K562 (cell line): Measurements from ENCODE around the gene RNF19B. TPM values are rescaled to one million over a fixed set of nuclear protein-coding genes. Genes with fewer than 3 reads are reported as not detected.

Experiments
- ATAC-seq: fragments of 200-7000 bp; cut with Tn5 transposase; 3 replicates; pipeline ENCODE4 v1.9.1; 2020; ENCODE audit warnings: moderate library complexity
- BruUV-seq: library from RNA; stranded (reverse); fragments of 400-500 nt; replicated peaks from 2 replicates; lab custom pipeline; 2021; lab: Mats Ljungman, UMichigan
- CTCF ChIA-PET: fragments of 300-600 bp; formaldehyde crosslinking; extraction: SDS; loops from one replicate; lab custom pipeline; 2021; ENCODE audit warnings: low intra/inter-chr PET ratio; lab: Yijun Ruan, JAX
- POLR2A ChIA-PET: fragments of 300-600, 350-650 bp; sonication (Branson Sonifier 250); formaldehyde crosslinking; extraction: SDS; loops from one replicate; lab custom pipeline; 2021; ENCODE audit warnings: antibody characterized with exemption, inconsistent platforms; lab: Yijun Ruan, JAX
- DNase-seq, 4 experiments: peaks; one replicate each; pipeline versions ENCODE4 v3.0.0 to v3.0.0-alpha.2; 2011 to 2018; ENCODE audit warnings: low spot score in 3 of 4, mixed read lengths in 3 of 4; ENCODE audit errors: extremely low read depth in 1 of 4
- FAIRE-seq: peaks from 2 replicates; lab custom pipeline; 2011; peaks lifted over from hg19 to GRCh38; lab: Jason Lieb, UNC
- H2AFZ ChIP-seq: 2 replicates; pipeline ENCODE4 v1.6.0; 2011; ENCODE audit warnings: low read depth, low read length, control low read depth, inconsistent platforms
- H3K27ac ChIP-seq: fragments of 200-600 bp; 3 replicates; pipeline ENCODE4 v1.8.0; 2011; ENCODE audit warnings: low read depth, mild to moderate bottlenecking, control low read depth, inconsistent platforms, low read length, moderate library complexity, mixed read lengths; ENCODE audit errors: extremely low read depth
- H3K27me3 ChIP-seq, 2 experiments: fragments of 300-600 bp in 1 of 2; 2 replicates in 1 of 2; 3 replicates in 1 of 2; pipeline versions ENCODE4 v1.6.0 to v1.8.0; 2011; ENCODE audit warnings: inconsistent platforms in 2 of 2, low read length in 2 of 2, mild to moderate bottlenecking in 1 of 2, mixed read lengths in 1 of 2, moderate library complexity in 1 of 2; ENCODE audit not compliant: control insufficient read depth in 2 of 2, insufficient read depth in 2 of 2
- H3K36me3 ChIP-seq: fragments of 300-600 bp; 3 replicates; pipeline ENCODE4 v1.8.0; 2011; ENCODE audit warnings: mild to moderate bottlenecking, low read length, inconsistent platforms; ENCODE audit not compliant: control insufficient read depth, insufficient read depth
- H3K4me1 ChIP-seq, 2 experiments: fragments of 200-600 bp in 1 of 2; replicated peaks in 1 of 2; 2 replicates in 1 of 2; 3 replicates in 1 of 2; pipeline versions ENCODE4 v1.5.1 to v1.8.0; 2011; ENCODE audit warnings: inconsistent platforms in 2 of 2, low read length in 2 of 2, mild to moderate bottlenecking in 1 of 2, mixed read lengths in 1 of 2, moderate library complexity in 1 of 2; ENCODE audit not compliant: control insufficient read depth in 2 of 2, insufficient read depth in 2 of 2
- H3K4me2 ChIP-seq: 2 replicates; pipeline ENCODE4 v1.6.1; 2011; ENCODE audit warnings: low read length, control low read depth, inconsistent platforms, mixed read lengths; ENCODE audit not compliant: insufficient read depth
- H3K4me3 ChIP-seq: fragments of 200-600 bp; sonication (generic), shearing (Covaris generic); 2 replicates; pipeline ENCODE4 v1.5.1; 2016; ENCODE audit warnings: control low read depth, inconsistent platforms
- H3K79me2 ChIP-seq: fragments of 200-600 bp; 3 replicates; pipeline ENCODE4 v1.8.0; 2011; ENCODE audit warnings: low read length, inconsistent platforms; ENCODE audit not compliant: control insufficient read depth, insufficient read depth
- H3K9ac ChIP-seq, 2 experiments: 2 replicates each; pipeline versions ENCODE4 v1.6.0 to v1.6.1; 2011; ENCODE audit warnings: low read depth in 2 of 2, low read length in 2 of 2, control low read depth in 1 of 2, inconsistent platforms in 1 of 2, mild to moderate bottlenecking in 1 of 2, mixed read lengths in 1 of 2; ENCODE audit not compliant: insufficient read depth in 1 of 2
- H3K9me1 ChIP-seq: one replicate; pipeline ENCODE4 v1.6.0; 2011; ENCODE audit warnings: inconsistent platforms, mild to moderate bottlenecking, low read length, moderate library complexity; ENCODE audit not compliant: control insufficient read depth, insufficient read depth
- H3K9me3 ChIP-seq: replicated peaks from 2 replicates; pipeline ENCODE4 v1.5.1; 2011; ENCODE audit warnings: low read depth, low read length, inconsistent platforms; ENCODE audit not compliant: control insufficient read depth, insufficient read depth
- H4K20me1 ChIP-seq: replicated peaks from 2 replicates; pipeline ENCODE4 v1.6.1; 2011; ENCODE audit warnings: low read length, inconsistent platforms, mixed read lengths; ENCODE audit not compliant: control insufficient read depth, insufficient read depth
- BCOR ChIP-seq: fragments of 450-650 bp; IDR thresholded peaks from 2 replicates; pipeline ENCODE4 v1.6.1; 2016
- EWSR1 ChIP-seq: fragments of 450-650 bp; IDR thresholded peaks from 2 replicates; pipeline ENCODE4 v1.6.1; 2018; ENCODE audit warnings: borderline replicate concordance, mild to moderate bottlenecking, low read depth, moderate library complexity; ENCODE audit not compliant: partially characterized antibody
- FOXJ3 ChIP-seq: sonication (generic); formaldehyde crosslinking; IDR thresholded peaks from 2 replicates; pipeline ENCODE4 v1.4.0; 2020; ENCODE audit warnings: mild to moderate bottlenecking, missing genetic modification reagents
- MTA2 ChIP-seq: fragments of 450-650 bp; IDR thresholded peaks from 2 replicates; pipeline ENCODE4 v1.6.1; 2016; ENCODE audit warnings: low read depth
- NCOA6 ChIP-seq: fragments of 450-650 bp; IDR thresholded peaks from 2 replicates; pipeline ENCODE4 v1.6.1; 2017; ENCODE audit warnings: mild to moderate bottlenecking
- PRMT5 ChIP-seq: sonication (generic); formaldehyde crosslinking; IDR thresholded peaks from 2 replicates; pipeline ENCODE4 v1.5.0; 2020; ENCODE audit warnings: missing genetic modification reagents
- RAD21 ChIP-seq, 2 experiments: fragments of 250-450 bp in 1 of 2; fragments of 450-650 bp in 1 of 2; sonication (Bioruptor Pico) in 1 of 2; formaldehyde crosslinking in 1 of 2; IDR thresholded peaks in 1 of 2; conservative IDR thresholded peaks in 1 of 2; 2 replicates each; pipeline versions ENCODE4 v1.4.0 to v1.8.0; 2020 to 2022; ENCODE audit warnings: mild to moderate bottlenecking in 2 of 2, moderate library complexity in 1 of 2
- U2AF2 ChIP-seq: fragments of 200-400 bp; formaldehyde crosslinking; optimal IDR thresholded peaks from 2 replicates; pipeline ENCODE3; 2017; ENCODE audit warnings: low read depth, mild to moderate bottlenecking, low read length
- WGBS: fragments of 100-300 bp; shearing (Covaris generic); methylation state at CpG from one replicate; pipeline ENCODE4 v1.1.6; 2016; ENCODE audit warnings: low coverage, mixed read lengths; ENCODE audit not compliant: insufficient coverage; ENCODE audit errors: missing lambda C conversion rate; 5-methylcytosine and 5-hydroxymethylcytosine counted together
- in situ Hi-C: fragments of 300-500 bp; cut with MboI; formaldehyde crosslinking; loops from 4 replicates; pipeline ENCODE4 v1.15.0; 2018; ENCODE audit warnings: inconsistent platforms, mixed read lengths
- intact Hi-C: fragments of 100-400 bp; cut with micrococcal nuclease; formaldehyde crosslinking; loops from 2 replicates; pipeline ENCODE4 v1.14.2; 2022
- polyA plus RNA-seq, 8 experiments: library from polyadenylated mRNA; depleted of rRNA in 4 of 8; stranded (reverse) in 5 of 8; unstranded in 3 of 8; fragments of >200 nt; fragmentation: Nextera tagmentation in 2 of 8; fragmentation: Illumina TruSeq in 1 of 8; extraction: Ambion mirVana in 2 of 8; extraction: Trizol in 1 of 8; gene quantifications; 2 replicates each; pipeline versions ENCODE4 v1.2.1 to v1.2.3, GENCODE V29; 2011 to 2014; ENCODE audit warnings: inconsistent platforms in 1 of 8, missing spikeins in 1 of 8
- total RNA-seq, 7 experiments: library from RNA; depleted of rRNA in 6 of 7; stranded (reverse); fragments of >200 nt in 6 of 7; fragmentation: Illumina TruSeq in 2 of 7; extraction: Trizol in 2 of 7; gene quantifications; 2 replicates each; pipeline versions ENCODE4 v1.2.1 to v1.2.3, GENCODE V29; 2011 to 2021; ENCODE audit warnings: low replicate concordance in 1 of 7
- TF ChIP-seq, protein P1 (sequence below): IDR thresholded peaks from 2 replicates; pipeline ENCODE4 v1.6.1; 2011; ENCODE audit not compliant: insufficient read length; ENCODE audit errors: extremely low read depth

Gene RNF19B
- total and polyA plus RNA-seq, 9 of the 15 experiments (the other 6 are each of a cell fraction or from before 2014, with no cell fraction given) = 2.6 to 14.9 (median 10.1) TPM

DNA sequence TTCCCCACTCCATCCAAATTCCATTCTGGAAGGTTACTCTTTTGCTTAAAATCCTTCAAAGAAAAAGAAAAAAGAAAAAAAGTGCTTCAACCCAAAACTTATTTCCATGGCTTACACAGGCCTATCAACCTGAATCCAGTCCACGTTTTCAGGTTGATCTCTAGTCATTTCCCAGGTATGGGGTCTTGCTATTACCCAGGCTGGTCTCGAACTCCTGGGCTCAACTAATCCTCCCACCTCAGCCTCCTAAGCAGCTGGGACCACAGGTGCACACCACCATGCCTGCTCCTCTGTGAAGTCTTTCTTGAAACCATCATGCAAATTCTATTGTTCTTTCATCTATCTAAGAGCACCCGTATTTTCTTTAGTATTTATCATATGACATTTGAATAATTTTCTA, 7.6 kb downstream of the RNF19B start:
- in situ Hi-C loops = no loop called here
- POLR2A ChIA-PET = no interaction called here
- no peak for DNase-seq
- H3K79me2 ChIP-seq = peaks cover 20% of the 10 kb centered on the region
- no peaks in the 10 kb centered on the region for H3K27me3 ChIP-seq
- H3K36me3 ChIP-seq = no peaks in the 10 kb centered on the region
- no TSS peak for BruUV-seq
- WGBS = 39% methylated on average over 3 of the region's 3 CpGs
- no peak overlapping the region for H3K4me2 ChIP-seq
- CTCF ChIA-PET = no interaction called here
- no peak overlapping the region for H3K4me3 ChIP-seq
- no peak for ATAC-seq
- H2AFZ ChIP-seq = no peak overlapping the region
- H3K9ac ChIP-seq = no peak overlapping the region
- peaks cover 13% of the 10 kb centered on the region for H4K20me1 ChIP-seq
- no peak overlapping the region for H3K27ac ChIP-seq
- TF ChIP-seq EWSR1 = no peak
- TF ChIP-seq RAD21 (CRISPR knock-in tag; conservative IDR thresholded peaks at IDR 0.05 in 1 of 2, IDR thresholded peaks at IDR 0.05 in 1 of 2) = no peak
- intact Hi-C loops = no loop called here
- peaks cover 0 to 2% of the 10 kb centered on the region in 2 experiments; a peak in 4 of 5 replicates for H3K4me1 ChIP-seq
- no peaks in the 10 kb centered on the region for H3K9me3 ChIP-seq
- H3K9me1 ChIP-seq = no peaks in the 10 kb centered on the region
- no peak for FAIRE-seq

DNA sequence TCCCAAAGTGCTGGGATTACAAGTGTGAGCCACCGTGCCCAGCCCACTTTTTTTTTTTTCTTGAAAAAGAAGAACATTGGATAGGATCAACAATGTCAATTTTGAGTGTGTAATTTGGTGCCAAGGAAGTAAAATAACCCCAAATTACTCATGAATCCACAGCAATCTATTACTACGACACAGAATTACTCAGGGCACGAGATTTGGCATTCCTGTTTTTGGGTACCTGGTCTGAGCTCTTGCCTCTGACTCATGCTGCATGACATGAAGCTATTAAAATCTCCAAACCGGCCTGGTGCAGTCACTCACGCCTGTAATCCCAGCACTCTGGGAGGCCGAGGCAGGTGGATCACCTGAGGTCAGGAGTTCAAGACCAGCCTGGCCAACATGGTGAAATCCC, 10.4 kb downstream of the RNF19B start:
- no peak overlapping the region for H3K27ac ChIP-seq
- no peak for TF ChIP-seq PRMT5 (CRISPR knock-in tag)
- no peak for TF ChIP-seq MTA2
- no peak for TF ChIP-seq NCOA6
- no peak for TF ChIP-seq U2AF2
- TF ChIP-seq, protein P1, sequence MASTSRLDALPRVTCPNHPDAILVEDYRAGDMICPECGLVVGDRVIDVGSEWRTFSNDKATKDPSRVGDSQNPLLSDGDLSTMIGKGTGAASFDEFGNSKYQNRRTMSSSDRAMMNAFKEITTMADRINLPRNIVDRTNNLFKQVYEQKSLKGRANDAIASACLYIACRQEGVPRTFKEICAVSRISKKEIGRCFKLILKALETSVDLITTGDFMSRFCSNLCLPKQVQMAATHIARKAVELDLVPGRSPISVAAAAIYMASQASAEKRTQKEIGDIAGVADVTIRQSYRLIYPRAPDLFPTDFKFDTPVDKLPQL = no peak
- TF ChIP-seq FOXJ3 = no peak
- no peak for TF ChIP-seq BCOR
- H3K27me3 ChIP-seq = no peaks in the 10 kb centered on the region
- ATAC-seq (no peak), FAIRE-seq (no peak), DNase-seq (no peak)
- WGBS = 82% methylated on average over 6 of the region's 6 CpGs
- ChIA-PET POLR2A (interaction anchor here (0.6 to 3.5 kb wide), 3 partner anchors 10 to 14 kb away, joined by 4 to 17 read pairs (median 12); partner anchors contain the start of gene RNF19B), CTCF (no interaction called here)
- intact Hi-C loops (no loop called here), in situ Hi-C loops (no loop called here)
- no TSS peak for BruUV-seq
- no peak overlapping the region for H3K4me2 ChIP-seq
- H3K4me1 ChIP-seq = no peaks in the 10 kb centered on the region
- no peak overlapping the region for H3K4me3 ChIP-seq
- H3K9ac ChIP-seq = no peak overlapping the region
- H3K79me2 ChIP-seq = peaks cover 2% of the 10 kb centered on the region; the same call in 1 of the 3 replicates
- H4K20me1 ChIP-seq = peaks cover 6% of the 10 kb centered on the region
- H3K9me1 ChIP-seq = no peaks in the 10 kb centered on the region
- no peaks in the 10 kb centered on the region; the same call in 2 of the 3 replicates for H3K36me3 ChIP-seq
- no peak overlapping the region for H2AFZ ChIP-seq
- H3K9me3 ChIP-seq = no peaks in the 10 kb centered on the region
